Globus pallidus (tissue), 1 donor: ENCODE measurements around the gene IFIT1.
A peak's percentile ranks its signal among the peaks of the same experiment; 100 is the strongest.
"Not testable (repeated sequence)": the region's sequence is repeated elsewhere in the genome, so short reads cannot be mapped to it uniquely, and the experiment has no call there.

Experiments
- DNase-seq: peaks from one replicate; pipeline ENCODE4 v3.0.0-alpha.2; 2015; ENCODE audit warnings: low spot score

Gene IFIT1

DNA sequence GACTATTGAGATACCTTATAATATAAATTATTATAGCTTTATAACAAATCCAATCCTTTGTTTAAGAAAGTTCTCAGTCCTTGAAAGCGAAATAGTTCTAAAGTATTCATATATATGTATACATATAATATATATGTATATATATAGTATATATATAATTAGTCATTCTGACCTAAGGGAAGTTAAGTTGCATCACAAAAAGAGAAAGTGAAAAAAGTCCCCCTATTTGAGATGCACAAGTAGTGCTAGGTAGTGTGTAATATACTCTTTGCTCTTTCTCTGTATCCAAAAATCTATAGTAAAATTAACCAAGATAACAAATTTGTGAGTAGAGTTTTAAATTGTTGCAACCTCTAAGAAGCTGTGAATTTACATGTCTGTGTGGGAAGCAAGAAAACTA is 27.9 kb upstream of the IFIT1 start:
- DNase-seq, result no peak

DNA sequence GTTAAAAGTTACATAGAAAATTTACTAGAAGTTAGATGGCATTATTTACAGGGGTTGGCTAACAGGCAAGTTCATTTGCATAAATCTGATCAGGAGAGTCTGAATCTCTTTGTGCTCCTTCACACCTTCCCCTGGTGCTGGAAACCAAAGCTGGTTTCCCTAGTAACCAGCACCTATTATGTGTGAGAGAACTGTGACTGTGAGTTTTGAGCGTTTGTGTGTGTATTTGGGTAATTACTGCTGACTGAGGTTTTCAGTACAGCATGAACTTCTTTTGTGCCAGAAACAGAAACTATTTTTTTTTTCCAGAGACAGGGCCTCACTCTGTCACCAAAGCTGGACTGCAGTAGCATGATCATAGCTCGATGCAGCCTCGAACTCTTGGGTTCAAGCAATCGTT is 24.9 kb upstream of the IFIT1 start:
- no peak for DNase-seq

DNA sequence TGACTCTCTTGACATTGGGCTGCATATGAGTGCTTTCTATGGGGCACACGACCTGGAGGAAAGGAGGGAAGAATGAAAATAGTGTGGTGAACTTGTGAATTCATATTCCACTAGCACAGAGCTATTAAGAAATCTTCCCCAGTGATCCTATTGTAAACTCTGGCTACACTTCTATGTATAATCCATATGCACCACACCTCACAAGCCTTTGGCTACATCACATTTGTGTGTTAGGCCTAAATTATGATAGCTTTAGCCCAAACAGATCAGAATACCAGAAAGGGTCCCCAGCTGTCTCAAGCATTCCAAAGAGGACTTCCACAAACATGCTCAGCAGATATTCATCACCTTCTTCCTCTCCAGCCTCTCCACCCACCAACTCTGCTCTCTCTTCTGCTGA is 24.3 kb upstream of the IFIT1 start:
- DNase-seq, result no peak

DNA sequence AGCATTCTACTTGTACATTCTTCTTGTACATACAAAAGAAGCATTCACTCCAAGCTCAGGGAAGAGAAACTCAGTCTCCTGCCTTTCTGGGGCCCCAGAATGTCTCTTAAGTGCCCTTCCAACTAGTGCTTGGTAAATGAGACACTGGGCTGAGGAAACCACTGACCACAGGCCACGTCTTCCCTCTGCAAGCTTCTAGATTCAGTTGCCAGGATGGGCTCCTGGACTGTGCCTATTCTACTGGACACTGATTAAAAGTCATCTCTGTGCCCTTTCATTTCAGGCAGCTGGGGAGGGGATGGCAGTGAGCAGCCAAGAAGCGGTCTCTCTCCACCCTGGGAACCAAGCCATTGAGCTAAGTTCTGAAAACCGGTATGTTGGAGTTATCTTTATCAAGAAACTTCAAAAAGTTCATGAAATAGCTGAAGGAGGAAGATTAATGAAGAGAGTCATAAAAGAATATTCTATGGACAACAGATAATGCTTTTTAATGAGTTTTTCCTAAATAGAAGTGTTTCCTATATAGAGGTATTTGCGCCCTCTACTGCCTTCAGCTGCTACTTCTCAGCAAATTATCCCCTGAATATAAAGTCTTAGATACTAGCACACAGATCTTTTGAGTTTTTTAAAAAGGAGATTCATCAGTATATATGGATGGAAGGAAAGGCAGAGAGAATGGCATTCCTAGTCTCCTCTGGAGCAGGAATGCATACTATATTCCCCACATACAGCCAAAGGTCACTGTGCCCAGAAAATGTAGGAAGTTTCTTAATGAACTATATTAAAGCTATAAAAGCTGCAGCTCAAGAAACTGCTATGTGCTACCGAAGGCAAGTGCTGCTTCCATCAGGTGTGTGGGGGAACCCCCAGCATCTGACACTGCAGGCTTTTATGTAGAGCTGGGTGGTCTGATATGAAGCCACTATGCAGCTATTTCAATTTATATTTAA is 23.0 kb upstream of the IFIT1 start:
- peak; percentile 82 for DNase-seq

DNA sequence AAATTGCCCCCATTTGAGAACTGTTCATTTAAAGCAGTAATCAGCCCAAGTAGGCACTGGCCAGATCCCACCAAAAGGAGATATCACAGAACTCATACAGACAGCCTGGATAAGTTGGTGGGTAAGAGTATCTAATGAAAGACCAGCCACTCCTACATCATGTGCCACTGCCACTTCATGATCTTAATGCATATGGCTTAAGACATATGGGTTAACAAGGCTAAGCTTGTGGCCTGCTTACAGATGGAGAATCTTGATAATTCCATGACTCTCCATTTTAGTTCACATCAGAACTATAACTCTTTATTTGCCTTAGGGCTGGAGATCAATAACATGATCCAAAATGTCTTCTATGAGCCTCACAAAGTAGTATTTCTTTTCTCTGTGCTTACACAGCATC is 21.3 kb upstream of the IFIT1 start:
- DNase-seq, result no peak

DNA sequence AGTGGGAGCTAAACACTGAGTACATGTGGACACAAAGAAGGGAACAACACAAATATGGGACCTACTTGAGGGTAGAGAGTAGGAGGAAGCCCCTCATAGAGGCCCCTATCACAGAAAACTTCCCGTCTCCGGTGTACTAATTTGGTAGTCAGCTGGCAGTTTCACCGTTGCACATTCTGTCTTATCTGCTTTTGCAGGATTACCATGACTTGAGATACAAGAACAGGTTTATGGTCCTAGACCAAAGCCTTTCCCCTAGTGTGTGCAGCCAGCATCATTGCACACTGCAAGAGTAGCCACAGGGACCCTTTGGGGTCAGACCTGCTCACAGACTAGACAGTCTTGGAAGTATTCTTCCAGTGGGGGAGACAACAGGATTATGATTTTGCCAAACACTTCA is 20.4 kb upstream of the IFIT1 start:
- no peak for DNase-seq

DNA sequence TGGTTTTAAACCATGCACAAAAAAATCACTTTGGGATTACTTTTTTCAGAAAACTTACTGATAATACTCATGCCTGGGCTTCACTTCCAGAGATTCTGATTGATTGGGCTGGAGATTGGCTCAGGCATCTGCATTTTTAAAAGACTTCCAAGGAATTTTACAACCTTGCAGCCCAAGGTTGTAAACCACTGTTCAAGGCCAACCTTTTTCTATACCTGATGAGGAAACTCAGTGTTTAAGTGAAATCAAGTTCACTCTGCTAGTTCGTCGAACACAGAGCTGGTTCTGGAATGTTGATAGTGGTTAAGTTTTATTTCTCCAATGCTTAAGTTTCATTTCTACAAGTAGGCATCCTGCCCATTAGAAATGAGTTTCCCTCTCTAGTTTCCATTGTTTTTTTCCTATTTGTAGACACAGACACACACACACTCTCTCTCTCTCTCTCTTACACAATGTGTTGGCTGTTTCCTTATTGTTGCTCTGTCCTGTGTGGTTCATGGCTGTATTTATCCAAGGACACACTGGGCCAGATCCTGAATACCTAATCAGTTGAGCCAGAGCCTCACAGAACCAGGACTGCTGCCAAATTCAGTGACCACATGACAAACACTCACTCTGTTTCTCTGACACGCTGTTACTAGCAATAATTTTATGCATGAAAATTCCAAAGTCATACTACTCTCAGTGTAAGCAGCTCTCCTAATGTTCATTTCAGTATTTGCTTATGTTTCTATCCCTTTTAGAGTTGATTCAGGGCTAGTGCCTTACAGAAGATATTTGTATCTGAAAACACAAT is 18.3 kb upstream of the IFIT1 start:
- DNase-seq, result peak; percentile 98

DNA sequence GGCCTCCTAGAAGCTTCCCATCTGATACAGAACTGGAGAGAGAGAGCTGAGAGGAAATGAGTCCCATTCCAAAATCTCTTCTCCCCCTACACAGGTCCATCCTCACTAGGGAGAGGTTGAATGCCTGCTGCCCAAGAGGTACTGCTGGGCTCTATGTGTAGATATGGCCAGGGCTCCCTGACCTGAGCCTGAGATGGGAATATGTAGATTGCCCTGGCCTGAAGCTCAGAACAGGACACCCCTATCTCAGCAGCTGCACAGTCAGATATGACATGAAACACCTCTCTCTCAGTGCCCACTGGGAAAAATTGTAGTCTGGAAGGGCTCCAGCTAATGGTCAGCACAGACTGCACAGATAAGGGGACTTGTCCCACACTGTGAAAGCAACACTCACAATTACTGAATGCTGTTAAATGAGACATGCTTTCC is 17.7 kb upstream of the IFIT1 start:
- DNase-seq, result no peak

DNA sequence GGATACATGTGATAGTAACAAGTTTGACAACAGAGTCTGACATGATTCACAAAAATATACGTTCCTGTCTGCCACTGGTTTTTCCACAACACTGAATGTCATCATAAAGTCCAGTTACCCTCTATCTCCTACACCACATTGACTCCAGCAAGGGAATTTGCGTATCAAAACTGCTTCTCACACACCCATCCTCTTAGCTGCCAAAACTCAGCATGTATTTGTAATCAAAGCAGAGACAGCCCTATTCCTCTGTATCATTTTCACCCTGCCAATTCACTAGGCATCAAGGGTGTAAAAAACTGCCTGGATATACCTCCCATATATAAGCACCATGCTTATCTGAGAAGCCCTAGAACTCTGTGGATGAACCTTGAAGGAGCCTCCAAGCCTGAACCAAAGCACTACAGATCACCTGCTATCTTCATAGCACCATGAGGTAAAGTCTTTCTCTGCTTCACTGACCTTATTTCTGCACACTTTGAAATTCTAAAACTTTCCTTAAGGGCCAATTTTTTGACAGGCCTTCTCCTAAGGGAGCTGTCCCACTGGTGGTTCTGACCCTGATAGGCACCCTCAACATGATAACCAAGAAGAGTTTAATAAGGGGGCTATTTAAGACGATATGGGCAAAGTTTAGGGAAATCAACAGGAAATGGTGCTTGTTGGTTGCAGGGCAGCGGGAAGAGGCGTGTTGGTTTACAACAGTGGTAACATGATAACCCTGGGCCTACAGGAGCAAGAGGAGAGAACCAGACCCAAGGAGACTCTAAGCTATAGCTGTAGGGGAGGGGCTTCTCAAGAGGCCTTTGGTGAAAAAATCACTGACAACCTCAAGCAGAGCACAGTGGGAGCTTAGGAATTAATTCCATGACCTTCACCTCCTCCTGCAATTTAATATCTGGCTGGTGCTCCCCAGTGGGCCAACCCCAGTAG is 14.5 kb upstream of the IFIT1 start, which contains the start of gene IFIT1B:
Gene IFIT1B (plus strand): TSS at position 352 of the 933 bp plus-strand sequence. CDS start 80 bp downstream, at position 432.
- no peak for DNase-seq

DNA sequence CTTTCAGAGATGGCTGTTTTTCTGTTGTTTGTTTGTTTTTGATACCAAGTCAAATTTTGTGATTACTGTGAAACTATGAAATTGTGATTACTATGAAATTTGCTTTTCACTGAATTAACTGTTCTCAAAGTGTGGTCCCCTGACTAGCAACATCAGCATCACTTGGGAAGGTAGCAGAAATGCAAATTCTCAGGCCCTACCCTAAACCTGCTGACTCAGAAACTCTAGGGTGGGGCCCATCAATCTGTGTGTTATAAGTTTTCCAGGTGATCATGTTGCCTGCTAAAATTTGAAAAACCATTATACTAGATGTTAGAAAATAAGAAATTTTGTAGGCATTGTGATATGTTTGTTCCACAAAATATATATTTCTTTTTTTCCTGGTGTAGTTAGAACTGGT is 13.3 kb upstream of the IFIT1 start:
- DNase-seq, result no peak

DNA sequence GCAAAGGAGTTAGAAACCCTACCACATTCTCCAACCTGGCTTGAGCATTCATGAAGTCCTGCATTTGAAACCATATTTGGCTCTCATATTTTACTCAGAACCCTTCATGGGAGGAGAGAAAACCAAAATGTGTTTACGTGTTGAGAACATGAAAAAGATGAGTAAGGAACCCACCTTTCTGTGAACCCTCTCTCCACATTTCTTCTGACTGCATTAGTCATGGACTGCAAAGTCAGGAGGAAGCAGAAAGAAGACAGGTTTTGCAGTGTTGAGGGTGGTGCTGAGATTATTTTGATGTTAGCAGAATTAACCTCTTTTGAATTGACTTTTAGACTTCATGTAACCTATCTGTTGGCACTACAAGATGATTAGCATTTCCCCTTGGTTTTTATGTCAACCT is 9.7 kb upstream of the IFIT1 start:
- DNase-seq, result no peak

DNA sequence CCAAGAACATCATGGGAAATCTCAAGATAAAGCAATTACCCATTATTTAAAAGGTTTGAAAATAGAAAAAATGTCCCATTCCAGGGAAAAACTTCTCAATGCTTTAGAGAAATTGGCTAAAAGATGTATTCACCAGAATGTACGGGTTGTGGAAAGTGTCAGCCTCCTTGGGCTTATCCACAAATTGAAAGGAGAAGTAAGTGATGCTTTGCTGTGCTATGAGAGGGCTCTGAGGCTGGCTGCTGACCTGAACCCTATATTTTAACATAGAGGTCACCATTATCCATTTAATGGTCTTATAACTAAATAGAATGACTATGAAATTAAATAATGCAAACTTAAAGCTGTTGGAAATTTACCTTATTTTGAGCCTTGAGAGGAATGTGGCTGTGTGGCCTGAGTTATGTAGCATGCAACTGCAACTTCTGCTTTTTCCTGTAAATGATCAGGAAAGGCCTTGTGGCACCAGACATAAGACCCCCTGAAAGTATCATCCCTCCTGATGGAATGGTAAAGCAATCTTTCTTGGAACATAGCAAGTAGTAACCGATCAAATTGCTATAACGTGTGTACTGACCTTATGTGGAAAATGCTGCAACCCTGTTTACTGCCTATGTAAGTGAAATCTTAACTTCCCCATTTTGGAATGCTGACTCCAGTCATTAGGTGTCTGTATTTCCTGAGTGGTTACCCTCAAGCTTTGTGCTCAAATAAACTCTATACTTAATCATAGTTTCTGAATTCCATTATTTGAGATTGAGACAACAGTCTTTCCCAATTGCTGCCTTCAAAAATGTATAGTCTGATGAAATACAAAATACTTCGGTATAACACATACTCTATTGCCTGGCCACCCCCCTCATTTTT is 7.7 kb upstream of the IFIT1 start:
- no peak for DNase-seq

DNA sequence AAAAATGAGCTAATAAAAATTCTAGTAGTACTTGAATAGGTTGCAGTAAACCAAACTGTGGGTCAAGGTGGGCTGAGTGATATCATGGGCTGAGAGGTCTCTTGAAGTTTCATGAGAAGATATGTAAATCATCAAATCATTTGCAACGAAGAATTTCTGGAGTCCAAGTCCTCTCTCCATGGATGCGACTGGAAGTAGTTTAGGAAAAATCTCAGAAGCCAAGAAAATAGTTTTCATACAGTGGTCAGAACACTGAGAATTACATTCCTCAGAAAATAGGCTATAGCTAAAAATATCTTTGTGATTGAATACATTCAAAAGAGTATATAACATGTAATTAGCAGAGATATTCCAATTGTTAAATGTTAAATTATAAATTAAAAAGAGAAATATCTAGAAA is 3.6 kb upstream of the IFIT1 start:
- DNase-seq, result no peak

DNA sequence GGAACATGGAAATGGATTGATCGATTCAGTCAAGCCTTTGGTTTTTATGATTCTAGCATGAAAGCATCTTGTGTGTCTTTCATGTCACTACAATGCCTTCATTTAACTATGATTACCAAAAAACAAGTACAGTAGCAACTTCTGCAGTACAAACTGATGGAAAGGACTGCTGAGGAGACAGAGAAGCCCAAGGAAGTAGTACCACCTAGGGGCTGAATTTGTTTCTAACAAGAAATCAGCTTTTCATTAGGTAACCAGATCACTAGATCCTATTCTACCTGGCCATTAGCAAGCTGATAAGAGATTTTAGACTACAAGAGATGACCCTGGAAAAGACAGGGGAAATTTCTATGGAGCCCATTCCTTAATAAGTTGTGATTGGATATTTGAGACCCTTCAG is 3.2 kb upstream of the IFIT1 start:
- peak; percentile 82 for DNase-seq

DNA sequence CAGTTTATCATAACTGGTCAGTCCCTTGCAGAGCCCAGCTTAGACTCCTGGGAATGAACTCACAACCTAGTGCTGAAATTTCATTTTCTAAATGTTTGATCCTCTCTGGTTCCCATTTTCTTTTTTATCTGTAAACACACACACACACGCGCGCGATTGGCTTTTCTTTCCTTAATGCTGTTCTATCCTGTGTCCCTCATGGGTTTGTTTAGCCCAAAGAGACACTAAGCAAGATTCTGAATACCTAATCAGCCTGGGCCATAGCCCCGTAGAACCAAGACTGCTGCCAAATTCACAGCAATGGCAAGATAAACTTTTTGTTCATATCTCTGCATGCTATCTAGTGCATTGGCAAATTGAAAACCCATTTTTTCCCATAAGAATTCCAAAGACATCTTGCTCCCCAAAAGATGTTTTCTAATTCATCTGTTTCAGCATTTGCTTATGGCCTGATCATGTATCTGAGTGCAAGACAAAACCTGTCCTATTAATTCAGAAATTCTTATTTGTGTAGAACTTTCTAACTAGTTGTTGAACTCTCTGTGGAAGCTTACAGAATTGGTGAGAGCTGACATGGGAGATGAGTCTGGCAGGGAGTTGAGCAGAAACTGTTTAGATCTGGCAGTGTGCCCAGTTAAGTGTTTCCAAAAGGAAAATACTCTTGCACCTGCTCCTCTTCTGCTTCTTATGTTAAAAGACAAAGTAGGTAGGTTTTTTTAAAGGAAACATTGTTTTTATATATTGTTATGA is 1.8 kb upstream of the IFIT1 start:
- DNase-seq, result peak; percentile 47

DNA sequence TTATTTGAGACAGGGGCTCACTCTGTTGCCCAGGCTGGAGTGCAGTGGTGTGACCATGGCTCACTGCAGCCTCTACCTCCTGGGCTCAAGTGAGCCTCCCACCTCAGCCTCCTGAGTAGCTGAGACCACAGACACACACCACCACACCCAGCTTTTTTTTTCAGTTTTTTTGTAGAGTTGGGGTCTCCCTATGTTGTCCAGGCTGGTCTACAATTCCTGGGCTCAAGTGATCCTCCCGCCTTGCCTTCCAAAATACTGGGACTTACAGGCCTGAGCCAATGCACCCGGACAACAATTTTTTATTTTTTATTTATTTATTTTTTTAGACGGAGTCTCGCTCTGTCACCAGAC is 1.2 kb upstream of the IFIT1 start:
- DNase-seq, result not testable (repeated sequence)

DNA sequence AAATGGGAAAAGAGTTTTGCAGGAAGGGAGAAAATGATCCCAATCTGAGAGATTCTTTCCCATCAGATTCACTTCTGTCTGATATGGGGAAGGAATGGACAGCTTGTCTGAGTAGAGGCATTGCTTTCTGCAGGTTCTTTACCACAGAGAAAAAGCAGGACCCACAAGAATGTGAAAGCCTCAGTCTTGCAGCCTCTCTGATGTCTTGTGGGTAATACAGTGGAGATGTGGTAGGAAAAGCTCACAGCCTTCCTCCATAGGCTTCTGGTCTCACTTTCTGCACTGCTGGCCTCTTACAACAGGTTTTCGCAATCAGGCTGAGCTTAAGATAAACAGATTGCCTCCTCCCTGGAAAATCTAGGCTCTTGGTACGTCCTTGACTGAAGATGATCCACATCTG is 551 bp downstream of the IFIT1 start:
- DNase-seq, result peak; percentile 58

DNA sequence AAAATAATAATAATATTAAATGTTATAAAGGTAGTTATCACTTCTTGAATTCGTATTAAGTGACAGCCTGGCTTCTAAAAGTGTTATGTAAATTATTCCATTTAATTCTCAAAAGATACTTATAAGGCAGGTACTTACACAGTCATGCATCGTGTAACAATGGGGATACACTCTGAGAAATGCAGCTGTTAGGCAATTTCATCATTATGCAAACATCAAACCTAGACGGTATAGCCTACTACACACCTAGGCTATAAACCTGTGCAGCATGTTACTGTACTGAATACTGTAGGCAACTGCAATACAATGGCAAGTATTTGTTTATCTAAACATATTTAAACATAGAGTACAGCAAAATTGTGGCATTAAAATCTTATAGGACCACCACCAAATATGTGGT is 1.5 kb downstream of the IFIT1 start:
- no peak for DNase-seq

DNA sequence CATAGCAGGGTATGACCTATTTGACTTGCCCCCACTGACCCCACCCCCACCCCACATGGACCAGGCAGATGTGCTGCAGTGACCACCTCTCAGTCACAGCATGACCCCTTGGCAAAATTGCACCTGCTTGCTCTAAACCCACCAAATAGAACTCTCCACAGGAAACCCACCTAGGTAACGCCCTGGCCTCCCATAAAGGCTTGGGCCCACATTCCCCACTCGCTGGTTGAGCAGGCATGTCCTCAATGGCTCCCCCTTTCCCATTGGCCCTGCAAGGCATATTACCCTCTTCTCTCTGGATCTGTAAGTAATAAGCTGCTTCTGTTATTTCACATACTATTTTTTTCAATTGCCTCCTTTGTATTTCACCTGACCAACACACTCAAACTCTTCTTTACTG is 2.7 kb downstream of the IFIT1 start:
- DNase-seq, result no peak

DNA sequence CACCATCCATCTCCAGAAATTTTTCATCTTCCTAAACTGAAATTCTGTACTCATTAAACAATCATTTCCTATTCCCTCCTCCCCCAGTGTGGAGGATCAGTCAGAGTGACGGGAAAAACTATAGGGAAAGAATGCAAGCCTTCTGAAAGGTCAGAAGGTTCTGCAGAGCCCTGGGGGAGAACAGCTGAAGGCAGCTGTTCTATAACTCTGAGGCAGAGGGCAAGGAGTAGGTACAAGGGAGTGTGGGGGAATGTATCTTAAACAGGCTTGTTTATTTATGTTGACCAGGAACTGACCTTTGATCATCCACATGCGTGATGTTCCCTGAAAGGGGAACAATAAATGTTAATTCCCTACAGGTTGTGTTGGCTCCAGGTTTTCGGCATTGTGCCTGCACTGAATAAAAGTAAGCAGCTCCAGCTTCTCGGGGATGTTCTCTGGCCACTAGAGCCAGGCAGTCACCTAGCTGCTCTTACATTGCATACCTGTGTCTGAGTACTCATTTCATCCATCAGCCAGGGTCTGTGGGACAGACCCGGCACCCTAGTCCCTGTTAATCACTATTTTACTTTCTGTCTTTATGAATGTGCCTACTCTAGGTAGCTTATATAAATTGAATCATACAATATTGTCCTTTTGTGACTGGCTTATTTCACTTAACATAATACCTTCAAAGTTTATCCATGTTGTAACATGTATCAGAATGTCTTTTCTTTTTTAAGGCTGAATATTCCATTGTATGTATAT is 5.8 kb downstream of the IFIT1 start:
- no peak for DNase-seq
